ENCODE measurements around the gene CCDC191. TPM values are rescaled to one million over a fixed set of nuclear protein-coding genes. Genes with fewer than 3 reads are reported as not detected.

CCDC191 gene
- total RNA-seq, 4 donors from 2014 or later: 10.5 to 17.3 (median 12.9) TPM

DNA sequence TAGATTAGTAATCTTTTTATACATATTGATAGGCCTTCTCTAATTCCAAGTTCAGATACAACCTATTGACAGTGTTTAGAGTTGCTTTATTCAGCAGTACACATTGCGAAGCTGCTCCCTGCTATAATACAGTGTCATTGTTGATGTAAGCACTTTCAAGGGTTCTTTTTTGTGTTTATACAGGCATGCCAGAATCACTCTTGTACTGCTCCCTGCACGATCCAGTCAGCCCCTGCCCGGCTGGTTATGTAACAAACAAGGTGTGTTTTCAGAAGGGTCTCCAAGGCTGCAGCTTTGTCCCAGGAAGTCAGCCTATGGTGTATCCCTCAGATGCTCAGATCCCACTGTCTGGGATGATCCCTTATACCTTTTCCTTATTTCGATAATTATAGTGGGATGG is 11.5 kb upstream of the CCDC191 start:
- Histone ChIP-seq H3K9me3 (no peaks in the 10 kb centered on the region), H3K27me3 (no peaks in the 10 kb centered on the region), H3K27ac (peak overlapping the region in 1 of 3 donors; percentile 29), H3K36me3 (peaks cover 8 to 14% of the 10 kb centered on the region in 2 donors), H3K4me1 (peaks cover 11 to 14% of the 10 kb centered on the region in 2 donors), H3K4me3 (replicated peaks in 1 of 3) (no peak overlapping the region)
- intact Hi-C loops (cut with DNase I): no loop called here
- 53 to 58% methylated on average over 4 of the region's 4 CpGs for WGBS, 2 donors
- TF ChIP-seq POLR2A (IDR thresholded peaks at IDR 0.05): no peak
- TF ChIP-seq, protein P1, sequence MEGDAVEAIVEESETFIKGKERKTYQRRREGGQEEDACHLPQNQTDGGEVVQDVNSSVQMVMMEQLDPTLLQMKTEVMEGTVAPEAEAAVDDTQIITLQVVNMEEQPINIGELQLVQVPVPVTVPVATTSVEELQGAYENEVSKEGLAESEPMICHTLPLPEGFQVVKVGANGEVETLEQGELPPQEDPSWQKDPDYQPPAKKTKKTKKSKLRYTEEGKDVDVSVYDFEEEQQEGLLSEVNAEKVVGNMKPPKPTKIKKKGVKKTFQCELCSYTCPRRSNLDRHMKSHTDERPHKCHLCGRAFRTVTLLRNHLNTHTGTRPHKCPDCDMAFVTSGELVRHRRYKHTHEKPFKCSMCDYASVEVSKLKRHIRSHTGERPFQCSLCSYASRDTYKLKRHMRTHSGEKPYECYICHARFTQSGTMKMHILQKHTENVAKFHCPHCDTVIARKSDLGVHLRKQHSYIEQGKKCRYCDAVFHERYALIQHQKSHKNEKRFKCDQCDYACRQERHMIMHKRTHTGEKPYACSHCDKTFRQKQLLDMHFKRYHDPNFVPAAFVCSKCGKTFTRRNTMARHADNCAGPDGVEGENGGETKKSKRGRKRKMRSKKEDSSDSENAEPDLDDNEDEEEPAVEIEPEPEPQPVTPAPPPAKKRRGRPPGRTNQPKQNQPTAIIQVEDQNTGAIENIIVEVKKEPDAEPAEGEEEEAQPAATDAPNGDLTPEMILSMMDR (IDR thresholded peaks at IDR 0.05): no peak
- DNase-seq: peak; percentile 69 to 76

DNA sequence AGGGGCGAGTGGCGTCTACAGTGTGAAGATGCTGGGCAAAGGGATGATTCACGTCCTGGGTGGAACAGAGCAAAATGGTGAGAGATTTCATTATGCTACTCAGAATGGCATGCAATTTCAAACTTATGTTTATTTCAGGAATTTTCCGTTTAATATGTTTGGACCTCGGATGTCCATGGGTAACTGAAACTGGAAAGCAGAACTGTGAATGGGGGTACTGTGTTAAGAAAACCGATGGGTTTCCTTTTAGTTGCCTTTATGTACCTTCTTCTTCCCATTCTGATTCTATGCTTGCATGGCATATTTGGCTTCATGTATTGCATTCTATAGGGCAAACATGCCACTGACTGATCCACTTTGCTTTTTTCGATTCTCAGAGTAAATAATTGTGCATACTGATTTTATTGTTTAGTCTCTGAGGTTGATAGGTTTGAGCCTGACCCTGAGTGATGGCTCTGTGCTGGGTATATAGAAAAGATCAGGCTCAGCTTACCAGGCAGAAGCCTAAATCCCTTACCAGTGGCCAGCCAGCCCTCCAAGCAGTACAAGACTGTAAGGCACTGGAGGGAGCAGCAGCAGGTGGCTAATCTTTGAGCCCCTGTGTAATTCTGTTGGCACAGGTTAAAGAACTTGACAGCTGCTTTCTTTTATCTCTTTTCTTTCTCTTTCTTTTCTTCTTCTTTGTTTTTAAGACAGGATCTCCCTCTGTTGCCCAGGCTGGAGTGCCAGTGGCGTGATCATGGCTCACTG is 4.8 kb upstream of the CCDC191 start:
- H3K4me1 ChIP-seq: peaks cover 8 to 11% of the 10 kb centered on the region in 2 donors

DNA sequence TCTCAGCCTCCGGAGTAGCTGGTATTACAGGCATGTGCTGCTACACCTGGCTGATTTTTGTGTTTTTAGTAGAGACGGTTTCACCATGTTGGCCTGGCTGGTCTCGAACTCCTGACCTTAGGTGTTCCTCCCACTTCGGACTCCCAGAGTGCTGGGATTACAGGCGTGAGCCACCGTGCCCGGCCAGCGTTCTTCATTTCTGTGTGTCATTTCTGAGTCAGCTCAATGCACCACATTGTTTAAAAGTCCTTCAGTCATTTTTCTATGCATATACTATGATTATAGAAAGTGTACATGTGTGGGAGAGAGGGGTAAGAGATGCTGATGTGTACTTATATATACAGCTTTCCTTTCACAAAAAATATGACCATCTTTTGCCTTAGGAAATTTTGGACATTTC is 2.3 kb upstream of the CCDC191 start:
- WGBS, 2 donors: 85 to 87% methylated on average over 8 of the region's 8 CpGs
- no peak for TF ChIP-seq POLR2A (IDR thresholded peaks at IDR 0.05)
- TF ChIP-seq, protein P1 (IDR thresholded peaks at IDR 0.05): no peak

More for the DNA sequence above, 4.8 kb upstream of the CCDC191 start:
- Histone ChIP-seq H3K4me3 (replicated peaks in 1 of 3) (no peak overlapping the region), H3K36me3 (peaks cover 0 to 4% of the 10 kb centered on the region in 2 donors), H3K27me3 (no peaks in the 10 kb centered on the region), H3K9me3 (no peaks in the 10 kb centered on the region), H3K27ac (no peak overlapping the region)
- 93 to 94% methylated on average over 8 of the region's 8 CpGs for WGBS, 2 donors
- no peak for DNase-seq
- TF ChIP-seq, protein P1 (IDR thresholded peaks at IDR 0.05): no peak
- TF ChIP-seq POLR2A (IDR thresholded peaks at IDR 0.05): no peak
- intact Hi-C loops (cut with DNase I): no loop called here

DNA sequence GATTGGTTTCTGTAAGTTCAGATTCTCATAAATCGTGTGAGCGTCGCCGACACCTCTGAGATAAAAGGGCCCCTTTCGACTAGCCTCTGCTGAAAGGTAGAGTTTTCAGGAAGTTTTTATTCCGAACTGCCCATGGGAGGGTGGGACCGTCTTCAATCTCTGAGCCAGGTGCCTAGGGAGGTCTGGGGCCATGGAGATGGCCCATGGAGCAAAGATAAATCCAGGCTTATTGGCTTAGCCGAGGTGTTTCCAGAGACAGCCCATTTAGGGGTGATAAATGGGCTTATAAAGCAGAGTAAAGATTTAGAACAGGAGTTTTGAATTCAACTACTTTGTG is 653 bp upstream of the CCDC191 start:
- Histone ChIP-seq H3K9me3 (no peaks in the 10 kb centered on the region), H3K36me3 (no peaks in the 10 kb centered on the region), H3K4me1 (peaks cover 15 to 19% of the 10 kb centered on the region in 2 donors), H3K27ac (peak overlapping the region in 2 of 3 donors; percentile 28 to 79), H3K27me3 (no peaks in the 10 kb centered on the region), H3K4me3 (replicated peaks in 1 of 3) (peak overlapping the region; percentile 45 to 70 (median 51))
- TF ChIP-seq, protein P1 (IDR thresholded peaks at IDR 0.05): no peak
- no peak for TF ChIP-seq POLR2A (IDR thresholded peaks at IDR 0.05)
- no peak for DNase-seq
- intact Hi-C loops (cut with DNase I): no loop called here
- WGBS, 2 donors: 0% methylated on average over 8 of the region's 8 CpGs

More for the DNA sequence above, 2.3 kb upstream of the CCDC191 start:
- H3K36me3 ChIP-seq: no peaks in the 10 kb centered on the region
- no peak overlapping the region for H3K4me3 ChIP-seq (replicated peaks in 1 of 3)
- peaks cover 15 to 19% of the 10 kb centered on the region in 2 donors for H3K4me1 ChIP-seq
- no peaks in the 10 kb centered on the region for H3K9me3 ChIP-seq
- intact Hi-C loops (cut with DNase I): no loop called here
- no peaks in the 10 kb centered on the region for H3K27me3 ChIP-seq
- H3K27ac ChIP-seq: no peak overlapping the region
- DNase-seq: no peak

DNA sequence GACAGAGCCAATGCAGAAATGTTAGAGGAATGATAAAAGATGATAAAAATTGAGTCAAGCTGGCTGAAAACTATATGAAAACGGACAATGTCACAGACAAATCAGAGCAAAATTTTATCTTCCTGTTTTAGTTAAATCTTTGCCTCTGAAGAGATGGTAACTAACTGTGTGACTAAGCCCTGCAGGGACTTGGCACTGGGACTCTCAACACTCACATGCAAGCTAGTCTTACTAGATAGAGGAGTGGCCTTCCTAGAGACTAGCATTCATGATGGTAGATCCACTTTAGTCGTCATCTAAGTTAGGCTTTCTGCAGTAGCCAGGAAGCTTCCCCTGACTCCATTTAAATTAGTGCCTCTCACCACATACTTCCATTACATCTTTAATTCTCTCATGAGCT is 4.1 kb downstream of the CCDC191 start:
- TF ChIP-seq POLR2A (IDR thresholded peaks at IDR 0.05): no peak
- TF ChIP-seq, protein P1 (IDR thresholded peaks at IDR 0.05): no peak
- 95 to 97% methylated on average over 2 of the region's 2 CpGs for WGBS, 2 donors
- Histone ChIP-seq H3K4me1 (peaks cover 14% of the 10 kb centered on the region in 2 donors), H3K27ac (no peak overlapping the region), H3K36me3 (no peaks in the 10 kb centered on the region), H3K4me3 (replicated peaks in 1 of 3) (no peak overlapping the region), H3K27me3 (no peaks in the 10 kb centered on the region), H3K9me3 (no peaks in the 10 kb centered on the region)
- no peak for DNase-seq
- intact Hi-C loops (cut with DNase I): no loop called here

All from thyroid gland (tissue), 4 donors.